Measurements from ENCODE around the gene HERPUD2.

The HERPUD2 gene

GRCh38 chr7:35694784-35695472, at the start of gene HERPUD2:
Gene HERPUD2, minus strand, starts transcription at chr7:35695135. Its CDS starts 805 bp downstream, at chr7:35694330.
- DNase-seq: peak; percentile 25 to 93 (median 87)

DNA sequence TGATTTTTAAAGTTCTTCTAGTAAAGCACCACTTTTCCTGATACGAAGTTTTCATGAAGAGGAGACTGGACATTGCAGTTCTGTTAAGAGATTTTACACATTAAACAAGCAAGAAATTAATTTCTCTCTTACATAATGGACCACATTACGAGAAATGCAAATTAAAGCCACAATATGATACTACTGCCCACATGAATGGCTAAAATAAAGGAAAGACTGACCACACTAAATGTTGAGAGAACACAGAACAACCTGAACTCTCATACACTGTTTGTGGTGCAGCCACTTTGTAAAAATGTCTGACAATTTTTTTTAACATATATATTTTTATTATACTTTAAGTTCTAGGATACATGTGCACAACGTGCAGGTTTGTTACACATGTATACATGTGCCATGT, 44.0 kb upstream of the HERPUD2 start:
- DNase-seq: no peak

GRCh38 chr7:35736725-35737124, 41.8 kb upstream of the HERPUD2 start:
- DNase-seq: no peak

DNA sequence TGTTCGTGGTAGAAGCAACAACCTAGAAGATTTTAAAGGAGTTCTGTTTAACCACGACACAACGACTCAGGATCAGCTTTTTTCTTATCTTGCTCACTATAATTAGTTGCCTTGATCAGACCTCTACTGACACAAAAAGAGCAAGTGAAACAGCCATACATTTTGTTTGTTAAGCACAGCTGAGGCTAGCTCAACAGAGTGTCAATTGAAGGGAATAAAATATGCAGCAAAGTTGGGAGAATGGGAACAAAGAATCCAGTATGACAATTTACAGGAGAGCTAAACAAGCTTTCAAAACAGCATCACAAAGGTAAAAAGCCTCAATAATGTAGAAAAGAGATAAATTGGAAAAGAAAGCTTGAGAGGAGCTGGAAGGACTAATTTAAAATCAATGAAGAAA, 40.5 kb upstream of the HERPUD2 start:
- DNase-seq: no peak

GRCh38 chr7:35734001-35734483, 39.1 kb upstream of the HERPUD2 start:
- no peak for DNase-seq

- DNase-seq: no peak
Observed at GRCh38 chr7:35731349-35731748, 36.4 kb upstream of the HERPUD2 start.

GRCh38 chr7:35729061-35729783, 34.3 kb upstream of the HERPUD2 start:
- no peak for DNase-seq

DNA sequence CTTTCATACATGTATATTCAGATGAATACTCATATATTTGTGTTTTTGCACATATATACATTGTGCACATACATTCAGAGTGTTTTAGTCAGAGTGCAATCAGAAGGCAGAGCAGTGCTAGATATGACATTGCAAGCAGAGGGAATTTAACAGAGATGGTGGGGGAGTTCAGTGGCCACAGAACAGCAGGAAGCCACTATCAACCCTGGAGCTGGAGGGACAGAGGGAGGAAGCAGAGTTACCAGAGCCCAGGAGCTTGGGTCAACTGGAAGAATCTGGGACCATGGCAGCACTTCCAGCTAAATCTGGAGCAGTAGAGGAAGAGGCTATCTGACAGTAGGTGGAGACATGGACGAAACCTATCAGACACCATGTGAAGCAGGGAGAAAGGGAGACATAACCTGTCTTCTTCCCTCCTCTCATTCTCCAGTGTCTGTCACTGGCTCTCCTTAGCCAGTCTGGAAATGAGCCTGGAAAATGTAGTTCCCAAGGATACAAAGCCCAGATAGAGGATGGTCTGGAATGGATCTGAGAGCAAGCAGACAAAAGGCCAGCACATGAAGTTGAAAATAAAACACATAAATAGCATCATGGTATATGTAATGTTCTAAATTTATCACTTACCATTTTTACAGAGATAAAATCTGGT, 33.6 kb upstream of the HERPUD2 start:
- DNase-seq: no peak

DNA sequence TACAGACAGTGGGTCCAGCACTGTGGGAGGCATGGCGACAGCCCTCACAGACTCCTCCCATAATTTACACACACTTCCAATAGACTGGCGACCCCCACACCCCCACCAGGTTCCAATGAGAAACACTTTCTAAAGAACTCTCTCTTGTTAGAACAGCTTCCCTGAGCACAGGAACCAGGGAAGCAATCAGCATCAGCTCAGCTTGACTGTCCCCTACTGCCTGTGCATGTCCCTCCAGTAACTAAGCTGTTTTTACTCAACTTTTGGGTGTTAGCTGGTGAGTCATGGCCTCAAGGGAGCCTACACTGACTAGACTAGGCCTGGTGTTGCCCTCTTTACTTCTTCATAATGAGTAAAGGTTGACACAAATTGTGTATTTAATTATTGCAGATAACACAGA, 32.6 kb upstream of the HERPUD2 start:
- DNase-seq: no peak

DNA sequence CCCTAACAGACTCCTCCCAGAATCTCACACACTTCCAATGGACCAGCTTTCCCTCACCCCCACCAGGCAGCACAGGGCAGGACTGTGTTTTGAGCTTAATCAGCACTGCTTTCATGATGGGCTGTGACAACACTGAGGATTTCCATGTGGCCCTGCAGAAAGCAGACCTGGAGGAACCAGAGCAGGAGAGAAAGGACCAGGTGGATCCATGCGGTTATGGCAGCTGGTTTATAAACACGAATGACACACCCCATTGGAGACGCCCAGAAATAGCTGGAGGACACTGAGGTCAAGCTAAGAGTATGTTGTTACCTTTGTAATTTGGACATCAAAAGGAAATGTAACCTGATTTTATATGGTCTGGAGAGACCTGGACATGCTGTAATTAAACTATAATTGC, 31.7 kb upstream of the HERPUD2 start:
- DNase-seq: no peak

DNA sequence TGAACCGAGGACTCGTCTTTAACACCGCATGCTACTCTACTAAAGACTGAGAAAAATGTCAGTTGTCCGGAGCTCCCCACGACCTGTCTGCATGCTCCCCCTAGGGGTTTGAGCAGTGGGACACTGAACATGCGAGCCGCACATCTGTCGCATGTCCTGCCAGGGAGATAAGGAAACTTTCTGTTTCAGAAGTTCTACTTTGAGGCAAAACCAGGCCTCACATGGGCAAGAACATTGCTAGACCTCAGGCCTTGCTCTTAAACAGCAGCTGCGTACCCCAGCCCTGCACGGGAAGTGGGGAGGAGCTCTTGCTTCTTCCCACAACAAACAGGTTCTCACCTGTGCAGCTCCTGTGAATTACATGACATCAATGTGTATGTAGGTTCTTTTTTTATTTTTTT, 30.3 kb upstream of the HERPUD2 start:
- DNase-seq: no peak

GRCh38 chr7:35723011-35723410, 28.1 kb upstream of the HERPUD2 start:
- no peak for DNase-seq

DNA sequence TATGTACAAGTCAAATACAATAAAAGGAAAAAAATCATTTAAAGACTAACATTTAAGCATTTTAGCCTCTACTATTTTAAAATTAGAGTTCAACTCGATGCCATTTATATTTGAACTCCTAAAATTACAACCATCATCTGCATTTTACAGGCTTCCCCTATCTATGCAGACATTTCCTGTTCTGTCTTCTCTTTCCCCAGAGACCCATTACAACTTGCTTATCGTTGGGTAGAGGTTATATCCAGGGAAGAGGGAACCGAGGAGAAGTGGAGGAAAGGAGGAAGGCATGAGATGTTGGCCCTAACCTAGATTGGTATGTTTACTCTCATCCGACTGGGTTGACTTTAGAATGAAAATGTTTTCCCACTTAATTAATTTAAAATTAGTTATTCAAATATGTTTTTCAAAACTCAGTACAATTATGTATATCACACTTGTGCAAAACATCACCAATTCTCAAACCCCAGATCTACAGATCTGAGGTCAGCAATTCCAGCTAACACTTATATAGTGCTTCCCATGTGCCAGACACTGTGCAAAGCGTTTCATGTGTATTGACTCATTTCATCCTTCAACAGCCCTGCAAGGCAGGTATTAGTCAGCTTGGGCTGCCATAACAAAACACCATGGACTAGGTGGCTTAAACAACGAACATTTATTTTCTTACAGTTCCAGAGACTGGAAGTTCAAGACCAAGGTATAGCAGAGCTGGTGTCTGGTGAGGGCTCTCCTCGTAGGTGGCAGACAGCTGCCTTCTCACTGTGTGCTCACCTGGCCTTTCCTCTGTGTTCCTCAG, 27.3 kb upstream of the HERPUD2 start:
- DNase-seq: no peak

GRCh38 chr7:35721288-35721687, 26.4 kb upstream of the HERPUD2 start:
- DNase-seq: no peak

- no peak for DNase-seq
Observed at GRCh38 chr7:35720849-35721248, 25.9 kb upstream of the HERPUD2 start.

DNA sequence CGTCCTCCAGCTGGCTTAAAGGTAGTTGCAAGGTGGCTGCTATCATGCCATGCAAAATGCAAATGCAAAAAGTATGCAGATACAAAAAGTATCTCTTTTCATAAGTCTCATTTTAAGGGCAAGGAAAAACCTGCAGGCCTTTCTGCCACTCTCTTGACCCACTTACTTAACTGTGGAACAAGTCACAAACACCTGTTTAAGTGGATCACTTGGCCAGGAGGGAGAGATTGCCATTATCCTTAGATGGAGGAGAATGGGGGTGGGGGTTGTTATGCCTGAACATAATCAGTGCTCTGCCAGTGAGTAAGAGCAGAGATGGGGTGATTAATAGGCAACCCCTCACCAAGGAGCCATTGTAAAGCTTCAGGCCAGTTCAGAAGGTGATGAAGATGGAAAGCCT, 25.1 kb upstream of the HERPUD2 start:
- DNase-seq: peak in 1 of 14 donors; percentile 47

DNA sequence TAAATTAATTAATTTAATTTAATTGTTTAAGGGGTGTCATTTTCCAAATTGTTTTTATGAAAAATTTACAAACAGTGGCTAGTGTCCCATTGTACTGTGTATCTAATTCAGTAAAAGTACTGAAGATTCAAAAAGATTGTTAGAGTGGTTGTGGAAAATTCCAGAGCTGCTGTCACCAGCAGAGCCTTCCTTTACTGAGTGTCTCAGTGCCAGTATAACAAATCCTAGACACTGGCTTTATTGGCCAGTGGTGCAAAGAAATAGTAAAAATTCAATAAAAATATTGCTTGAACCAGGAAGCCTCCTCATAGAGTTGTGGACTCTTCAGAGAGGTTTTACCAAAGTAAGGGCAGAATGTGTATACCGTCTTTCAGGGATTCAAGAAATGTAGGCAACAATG, 23.1 kb upstream of the HERPUD2 start:
- DNase-seq: no peak

DNA sequence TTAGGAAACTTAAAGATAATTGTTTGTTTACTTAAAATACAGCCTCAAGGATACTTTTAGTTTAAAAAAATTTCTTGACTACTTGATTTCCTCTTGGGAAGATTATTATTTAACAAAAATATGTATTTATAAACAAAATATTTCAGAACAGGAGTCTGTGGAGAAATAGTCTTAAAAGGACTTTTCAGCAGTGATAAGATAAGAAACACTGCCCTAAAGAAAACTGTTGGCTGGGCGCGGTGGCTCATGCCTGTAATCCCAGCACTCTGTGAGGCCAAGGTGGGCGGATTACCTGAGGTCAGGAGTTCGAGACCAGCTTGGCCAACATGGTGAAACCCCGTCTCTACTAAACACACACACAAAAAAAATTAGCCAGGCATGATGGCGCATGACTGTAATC, 22.6 kb upstream of the HERPUD2 start:
- no peak for DNase-seq

DNA sequence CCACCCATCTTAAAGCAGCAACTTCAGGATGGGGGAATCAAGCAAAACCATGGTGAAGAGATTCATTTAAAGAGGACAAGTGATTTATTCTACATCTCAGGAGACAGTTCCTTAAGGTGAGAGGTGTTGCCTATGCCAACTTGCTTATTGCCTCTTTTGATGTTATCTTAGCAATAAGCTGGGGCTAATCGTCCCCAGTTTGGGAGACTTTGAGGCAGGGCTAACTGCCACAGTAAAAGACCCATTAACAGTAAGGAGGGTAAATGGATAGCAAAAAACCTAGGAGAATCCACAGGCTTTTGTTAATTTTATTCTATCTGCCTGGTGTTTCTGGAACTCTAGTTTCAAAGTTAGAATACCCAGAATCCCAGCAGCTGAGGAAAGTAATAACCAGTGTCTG, 22.1 kb upstream of the HERPUD2 start:
- no peak for DNase-seq

DNA sequence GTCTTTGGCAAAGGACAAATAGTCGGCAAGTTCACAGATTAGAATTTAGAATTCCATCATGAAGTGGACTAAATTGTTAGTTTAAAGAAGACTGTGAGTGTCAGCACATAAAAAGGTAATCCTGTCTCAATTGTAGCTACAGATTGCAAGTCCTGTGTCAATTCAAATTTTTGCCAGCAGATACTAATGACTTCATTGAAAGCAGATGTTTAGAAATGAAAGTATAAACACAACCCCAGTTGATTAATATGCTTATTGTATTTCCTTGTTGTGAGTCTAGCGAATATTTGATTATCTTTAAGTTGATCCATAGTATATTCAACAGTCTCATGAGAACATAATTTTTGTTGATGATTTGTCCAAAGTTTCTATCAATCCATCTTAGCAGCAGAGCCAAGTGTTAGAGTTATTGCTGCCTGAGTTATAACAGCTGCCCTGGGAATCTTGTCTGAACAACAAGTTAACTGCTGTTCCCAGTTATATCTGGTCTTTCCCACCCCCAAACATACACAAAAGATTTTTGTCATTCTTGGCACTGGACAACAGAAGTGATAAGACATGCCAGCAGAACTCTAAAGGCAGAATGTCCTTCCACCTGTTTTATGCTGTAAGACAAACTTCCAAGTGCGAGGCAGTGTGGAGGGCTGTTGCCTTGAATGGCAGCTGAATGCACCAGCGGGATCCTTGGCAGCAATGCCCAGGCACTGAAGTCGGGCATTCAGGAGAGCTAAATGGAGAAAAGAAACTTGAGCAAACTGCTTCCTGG, 21.3 kb upstream of the HERPUD2 start:
- peak in 9 of 14 donors; percentile 51 to 74 (median 56) for DNase-seq

- peak in 8 of 14 donors; percentile 27 to 79 (median 42) for DNase-seq
Observed at GRCh38 chr7:35714862-35715261, 19.9 kb upstream of the HERPUD2 start.

DNA sequence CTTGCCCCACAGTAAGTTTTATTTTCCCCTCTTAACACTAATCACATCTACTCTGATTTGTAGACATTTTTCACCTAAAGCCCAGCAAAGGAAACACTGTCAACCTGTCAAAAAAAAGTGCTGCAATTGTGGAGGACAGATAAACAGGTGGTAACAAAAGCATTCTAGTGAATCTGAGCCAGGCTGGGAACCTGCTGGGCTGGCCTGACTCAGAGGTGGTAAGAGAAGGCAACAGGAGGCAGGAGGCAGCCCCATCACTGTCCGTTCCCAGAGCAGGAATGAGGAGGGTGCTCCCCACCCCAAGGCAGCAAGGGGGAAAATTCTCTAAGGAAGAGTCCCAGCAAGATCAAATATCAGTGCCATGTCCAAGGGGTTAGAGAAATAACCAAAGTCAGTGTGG, 19.5 kb upstream of the HERPUD2 start:
- DNase-seq: peak in 1 of 14 donors; percentile 79

Measured in C1 segment of cervical spinal cord (tissue), 14 donors.